Measurements from ENCODE around the gene RRAGA.
"Not testable (repeated sequence)": the region's sequence is repeated elsewhere in the genome, so short reads cannot be mapped to it uniquely, and the experiment has no call there.

The RRAGA gene

DNA sequence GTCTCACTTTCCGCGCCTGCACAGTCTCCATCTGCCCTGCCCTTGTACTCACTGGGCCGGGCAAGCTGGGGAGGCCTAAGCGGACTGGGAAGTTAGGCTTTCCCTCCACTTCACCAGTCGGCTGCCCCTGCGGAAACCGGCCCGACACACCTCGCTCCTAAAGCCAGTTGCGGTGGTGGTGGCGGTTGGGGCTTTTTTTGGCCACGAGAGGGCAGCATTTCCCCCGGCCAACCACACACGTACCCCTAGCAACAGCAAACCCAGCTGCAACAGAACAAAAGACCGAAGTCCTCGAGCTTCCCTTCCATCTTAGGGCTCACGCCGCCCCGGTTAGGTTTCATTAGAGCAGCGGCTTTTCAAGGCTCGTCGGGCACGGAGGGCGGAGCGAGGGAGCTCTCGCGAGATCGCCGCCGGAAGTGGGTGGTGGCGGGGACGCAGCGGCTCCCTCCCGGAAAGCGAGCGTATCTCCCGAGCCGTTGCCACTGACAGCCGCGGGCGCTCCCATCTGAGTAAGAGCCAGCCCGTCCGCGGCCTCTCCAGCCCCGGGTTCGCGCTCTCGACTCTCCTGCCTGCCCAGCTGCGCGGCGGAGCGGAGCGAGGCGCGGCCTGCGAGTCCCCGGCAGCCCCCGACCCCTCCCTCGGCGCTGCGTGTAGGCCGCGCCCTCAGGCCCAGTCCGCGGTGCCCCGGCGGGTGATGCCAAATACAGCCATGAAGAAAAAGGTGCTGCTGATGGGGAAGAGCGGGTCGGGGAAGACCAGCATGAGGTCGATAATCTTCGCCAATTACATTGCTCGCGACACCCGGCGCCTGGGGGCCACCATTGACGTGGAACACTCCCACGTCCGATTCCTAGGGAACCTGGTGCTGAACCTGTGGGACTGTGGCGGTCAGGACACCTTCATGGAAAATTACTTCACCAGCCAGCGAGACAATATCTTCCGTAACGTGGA is at the start of gene RRAGA:
RRAGA (plus strand) TSS at position 462 of the 951 bp plus-strand sequence; CDS start at position 695, 233 bp downstream.
- DNase-seq (ENCODE audit: low spot score) (peak; percentile 91), FAIRE-seq (no peak)

GRCh38 chr9:19000133-19000532 is 49.1 kb upstream of the RRAGA start:
- no peak for FAIRE-seq

DNA sequence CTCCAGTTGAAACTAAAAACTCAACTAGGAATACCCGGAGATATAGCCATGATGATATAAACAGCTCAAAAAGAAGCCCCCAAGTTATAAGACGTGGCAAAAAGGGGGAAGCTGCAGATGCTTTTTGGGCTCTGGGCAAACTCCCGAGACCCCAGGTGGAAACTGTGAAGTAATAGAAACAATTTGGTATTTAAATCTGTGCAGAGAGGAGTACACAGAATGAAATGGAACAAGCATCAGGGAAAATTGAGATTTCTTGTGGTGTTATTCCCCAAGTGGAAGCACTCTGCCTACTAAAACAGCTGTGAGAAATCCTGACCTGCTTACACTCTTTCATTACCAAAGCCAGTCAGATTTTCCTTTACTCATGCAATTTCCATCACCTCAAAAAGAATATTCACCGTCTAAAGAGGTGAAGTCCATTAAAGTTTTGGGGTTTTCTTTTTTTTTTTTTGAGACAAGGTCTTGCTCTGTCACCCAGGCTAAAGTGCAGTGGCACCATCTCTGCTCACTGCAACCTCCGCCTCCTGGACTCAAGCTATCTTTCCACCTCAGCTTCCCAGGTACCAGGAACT is 39.7 kb upstream of the RRAGA start:
- no peak for DNase-seq (ENCODE audit: low spot score)
- no peak for FAIRE-seq

More at GRCh38 chr9:19000133-19000532, 49.1 kb upstream of the RRAGA start:
- no peak for DNase-seq (ENCODE audit: low spot score)

GRCh38 chr9:19018201-19018600 is 31.0 kb upstream of the RRAGA start:
- FAIRE-seq (no peak), DNase-seq (ENCODE audit: low spot score) (no peak)

DNA sequence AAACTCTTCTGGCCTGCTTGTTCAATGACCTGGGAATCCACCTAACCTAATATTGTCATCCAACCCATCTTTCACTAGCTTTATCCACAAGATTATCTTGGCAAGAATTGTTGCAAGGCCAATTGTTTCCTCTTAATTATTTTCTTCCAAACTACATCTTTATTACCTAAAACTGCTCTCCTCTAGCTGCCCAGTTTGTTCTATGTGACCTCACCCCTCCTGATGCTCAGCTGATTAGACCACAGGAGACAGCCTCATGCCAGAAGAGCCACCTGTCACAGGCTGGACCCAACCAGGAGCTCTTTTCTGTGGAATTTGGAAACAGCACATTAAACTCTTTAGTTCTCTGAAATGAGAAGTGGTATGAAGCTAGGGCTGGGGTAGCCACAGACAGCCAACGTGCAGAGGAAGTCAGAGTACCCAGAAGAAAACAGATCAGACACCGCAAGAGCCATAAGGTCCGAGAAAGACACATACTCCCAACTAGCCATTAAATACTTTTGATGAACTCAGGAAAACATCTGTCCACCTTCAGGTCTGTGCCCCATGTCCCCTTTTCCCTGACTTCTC is 28.3 kb upstream of the RRAGA start:
- FAIRE-seq (no peak), DNase-seq (ENCODE audit: low spot score) (no peak)

GRCh38 chr9:19021649-19022048 is 27.6 kb upstream of the RRAGA start:
- FAIRE-seq: not testable (repeated sequence)

DNA sequence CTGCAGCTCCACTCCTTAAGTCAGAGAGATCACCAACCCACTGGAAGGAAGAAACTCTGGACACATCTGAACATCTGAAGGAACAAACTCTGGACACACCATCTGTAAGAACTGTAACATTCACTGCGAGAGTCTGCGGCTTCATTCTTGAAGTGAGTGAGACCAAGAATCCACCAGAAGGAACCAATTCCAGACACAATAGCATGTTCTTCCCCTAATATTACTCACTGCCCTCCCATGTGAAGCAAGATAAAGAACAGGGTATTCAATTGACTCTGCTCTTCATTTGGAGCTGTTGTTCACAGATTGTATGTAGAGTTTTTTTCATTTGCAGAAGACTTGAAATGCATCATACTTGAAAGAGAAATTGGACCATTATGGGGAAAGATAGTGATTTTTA is 27.0 kb upstream of the RRAGA start:
- no peak for DNase-seq (ENCODE audit: low spot score)
- no peak for FAIRE-seq

More at GRCh38 chr9:19021649-19022048, 27.6 kb upstream of the RRAGA start:
- not testable (repeated sequence) for DNase-seq (ENCODE audit: low spot score)

DNA sequence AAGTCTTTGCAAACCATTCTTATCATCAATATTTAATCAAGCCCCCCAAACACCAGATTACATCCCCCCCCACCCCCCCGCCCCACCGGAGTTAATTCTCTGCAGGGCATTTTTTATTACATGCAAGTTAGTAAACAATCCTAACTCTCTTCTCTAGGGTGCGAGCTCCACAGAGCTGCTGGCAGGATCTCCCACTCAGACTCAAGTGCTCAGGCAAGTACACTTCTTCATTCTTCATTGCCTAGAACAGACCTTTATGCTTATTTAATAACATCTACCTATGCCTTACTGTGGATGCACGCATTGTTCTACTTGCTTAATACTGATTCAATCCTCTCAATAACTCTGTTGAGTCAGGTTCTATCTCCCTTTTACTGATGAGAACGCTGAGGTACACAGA is 26.1 kb upstream of the RRAGA start:
- no peak for FAIRE-seq
- DNase-seq (ENCODE audit: low spot score): no peak

- no peak for FAIRE-seq
- DNase-seq (ENCODE audit: low spot score): no peak
Measured at GRCh38 chr9:19026375-19026774, 22.9 kb upstream of the RRAGA start.

GRCh38 chr9:19027825-19028224 is 21.4 kb upstream of the RRAGA start:
- no peak for DNase-seq (ENCODE audit: low spot score)
- no peak for FAIRE-seq

DNA sequence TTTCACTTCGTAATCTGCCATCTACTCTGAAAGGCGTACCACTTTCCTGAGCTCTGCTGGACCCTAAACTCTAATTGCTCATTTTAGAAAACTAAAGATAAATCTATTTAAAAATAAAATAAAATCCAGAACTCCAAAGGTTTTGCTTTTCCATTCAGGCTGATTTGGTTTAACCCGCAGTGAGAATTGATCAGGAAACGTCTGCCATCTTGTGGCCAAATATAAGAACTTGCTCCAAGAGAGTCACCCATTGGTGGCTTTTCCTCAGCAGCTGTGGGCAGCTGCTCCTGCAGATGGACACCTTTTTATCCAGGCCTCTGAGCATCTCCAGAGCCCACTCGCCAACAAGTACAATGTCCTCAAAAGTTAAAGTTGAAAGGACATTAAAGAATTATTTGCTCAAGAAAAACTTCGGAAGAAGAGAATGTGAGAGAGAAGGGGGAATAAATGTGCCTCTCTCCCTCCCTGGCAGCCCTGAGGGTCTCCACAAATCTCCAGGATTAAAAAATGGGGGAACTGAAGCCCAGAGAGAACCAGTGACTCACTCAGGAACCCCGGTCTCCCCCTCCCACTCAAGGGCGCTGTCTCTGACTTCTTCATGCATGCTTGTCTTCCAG is 20.3 kb upstream of the RRAGA start:
- peak; percentile 63 for DNase-seq (ENCODE audit: low spot score)
- no peak for FAIRE-seq

GRCh38 chr9:19030899-19031298 is 18.3 kb upstream of the RRAGA start:
- FAIRE-seq (no peak), DNase-seq (ENCODE audit: low spot score) (no peak)

- DNase-seq (ENCODE audit: low spot score) (no peak), FAIRE-seq (no peak)
Measured at GRCh38 chr9:19032406-19032805, 16.8 kb upstream of the RRAGA start.

DNA sequence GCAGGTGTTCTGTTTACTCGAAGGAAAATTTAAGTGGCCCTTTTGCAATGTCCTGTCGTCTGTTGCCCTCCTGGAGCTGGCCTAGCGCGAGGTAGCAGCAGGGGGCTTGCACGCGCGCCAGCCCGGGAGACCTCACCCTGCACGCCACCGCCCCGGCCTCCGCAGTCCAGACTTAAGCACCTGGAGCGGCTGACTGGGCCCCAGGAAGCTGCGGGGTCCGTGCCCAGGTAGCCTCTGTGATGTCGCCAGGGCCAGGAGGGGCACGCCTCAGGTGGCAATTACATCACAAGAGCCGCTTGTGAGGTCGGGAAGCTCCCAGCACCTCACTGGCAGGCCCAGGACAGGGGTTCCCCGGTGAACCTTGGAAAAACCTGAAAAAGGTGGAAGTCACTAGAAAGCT is 16.2 kb upstream of the RRAGA start, which contains the start of gene SAXO1:
SAXO1 (minus strand) TSS at position 195 of the 400 bp plus-strand sequence. CDS start 301 bp downstream, outside the sequence.
- DNase-seq (ENCODE audit: low spot score): no peak
- no peak for FAIRE-seq

GRCh38 chr9:19036611-19037010 is 12.6 kb upstream of the RRAGA start:
- DNase-seq (ENCODE audit: low spot score) (no peak), FAIRE-seq (no peak)

- FAIRE-seq: no peak
Measured at GRCh38 chr9:19049917-19050636, 850 bp downstream of the RRAGA start.

GRCh38 chr9:19050637-19051591 is 1.7 kb downstream of the RRAGA start:
- DNase-seq (ENCODE audit: low spot score) (no peak), FAIRE-seq (no peak)

More at GRCh38 chr9:19049917-19050636, 850 bp downstream of the RRAGA start:
- DNase-seq (ENCODE audit: low spot score): no peak

GRCh38 chr9:19057033-19057432 is 7.8 kb downstream of the RRAGA start:
- no peak for FAIRE-seq
- no peak for DNase-seq (ENCODE audit: low spot score)

GRCh38 chr9:19074229-19074628 is 25.0 kb downstream of the RRAGA start:
- no peak for FAIRE-seq

DNA sequence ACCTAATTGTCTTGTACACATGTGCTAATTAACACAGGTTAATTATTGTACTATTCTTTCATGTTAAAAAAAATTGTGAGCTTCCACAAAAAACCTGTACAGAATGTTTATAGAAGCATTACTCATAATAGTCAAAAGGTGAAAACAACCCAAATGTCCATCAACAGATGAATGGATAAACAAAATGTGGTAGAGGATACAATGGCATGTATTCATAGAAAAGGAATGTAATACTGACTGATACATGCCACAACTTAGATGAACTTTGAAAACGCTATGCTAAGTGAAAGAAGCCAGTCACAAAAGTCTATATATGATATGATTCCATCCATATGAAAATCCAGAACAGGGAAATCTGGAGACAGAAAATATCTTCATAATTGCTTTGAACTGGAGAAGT is 25.6 kb downstream of the RRAGA start:
- no peak for FAIRE-seq
- no peak for DNase-seq (ENCODE audit: low spot score)

More at GRCh38 chr9:19074229-19074628, 25.0 kb downstream of the RRAGA start:
- no peak for DNase-seq (ENCODE audit: low spot score)
